HepG2 (cell line): ENCODE results near the gene LAG3. TPM values are rescaled to one million over a fixed set of nuclear protein-coding genes. Genes with fewer than 3 reads are reported as not detected.

ENCODE experiments used
- BCL3 ChIP-seq: sonication (generic); formaldehyde crosslinking; IDR thresholded peaks from 2 replicates; pipeline ENCODE4 v1.5.1; 2020; ENCODE audit warnings: mild to moderate bottlenecking, missing genetic modification reagents, moderate library complexity
- BCL6 ChIP-seq: IDR thresholded peaks from 2 replicates; pipeline ENCODE4 v1.6.1; 2016; ENCODE audit warnings: missing genetic modification reagents, missing compliant biosample characterization
- CENPT ChIP-seq: sonication (generic); formaldehyde crosslinking; IDR thresholded peaks from 2 replicates; pipeline ENCODE4 v1.8.0; 2022; ENCODE audit warnings: low read depth, mild to moderate bottlenecking, moderate library complexity, missing genetic modification reagents
- ERF ChIP-seq: IDR thresholded peaks from 2 replicates; pipeline ENCODE4 v1.6.1; 2018; ENCODE audit warnings: missing biosample characterization, missing genetic modification reagents
- FOXM1 ChIP-seq: sonication (generic); formaldehyde crosslinking; IDR thresholded peaks from 2 replicates; pipeline ENCODE4 v1.5.0; 2020; ENCODE audit warnings: missing genetic modification reagents
- GABPB1 ChIP-seq: IDR thresholded peaks from 2 replicates; pipeline ENCODE4 v1.6.1; 2016; ENCODE audit warnings: mild to moderate bottlenecking, missing genetic modification reagents, moderate library complexity, missing compliant biosample characterization
- HOXD1 ChIP-seq: sonication (generic); formaldehyde crosslinking; IDR thresholded peaks from 2 replicates; pipeline ENCODE4 v1.5.0; 2020; ENCODE audit warnings: missing genetic modification reagents
- IRF2 ChIP-seq: IDR thresholded peaks from 2 replicates; pipeline ENCODE4 v1.6.1; 2018; ENCODE audit warnings: missing genetic modification reagents, missing compliant biosample characterization
- IRX3 ChIP-seq: sonication (generic); formaldehyde crosslinking; IDR thresholded peaks from 2 replicates; pipeline ENCODE4 v1.8.1; 2023; ENCODE audit warnings: mild to moderate bottlenecking, low read depth, missing genetic modification reagents, borderline replicate concordance
- ISX ChIP-seq: sonication (generic); formaldehyde crosslinking; conservative IDR thresholded peaks from 2 replicates; pipeline ENCODE4 v1.5.0; 2020; ENCODE audit warnings: missing genetic modification reagents
- MED13 ChIP-seq: sonication (generic); formaldehyde crosslinking; IDR thresholded peaks from 2 replicates; pipeline ENCODE4 v1.5.0; 2020; ENCODE audit warnings: missing genetic modification reagents
- MTF1 ChIP-seq: sonication (generic); formaldehyde crosslinking; IDR thresholded peaks from 2 replicates; pipeline ENCODE4 v1.5.0; 2020; ENCODE audit warnings: missing genetic modification reagents
- PAX8 ChIP-seq: sonication (generic); formaldehyde crosslinking; IDR thresholded peaks from 2 replicates; pipeline ENCODE4 v1.8.0; 2022; ENCODE audit warnings: mild to moderate bottlenecking, missing genetic modification reagents, borderline replicate concordance
- RAD21 ChIP-seq: fragments of 450-650 bp; formaldehyde crosslinking; IDR thresholded peaks from 2 replicates; pipeline ENCODE4 v1.5.0; 2020; ENCODE audit warnings: mild to moderate bottlenecking
- SIN3A ChIP-seq: IDR thresholded peaks from 2 replicates; pipeline ENCODE4 v1.6.1; 2011; ENCODE audit warnings: low read depth, mild to moderate bottlenecking, control low read depth, low read length, borderline replicate concordance
- SKI ChIP-seq: fragments of 450-650 bp; IDR thresholded peaks from one replicate; pipeline ENCODE4 v1.6.1; 2018; ENCODE audit warnings: mild to moderate bottlenecking; ENCODE audit not compliant: partially characterized antibody
- TP53 ChIP-seq: sonication (generic); formaldehyde crosslinking; conservative IDR thresholded peaks from 2 replicates; pipeline ENCODE4 v1.4.0; 2020; ENCODE audit warnings: missing genetic modification reagents
- U2AF1 ChIP-seq: fragments of 200-400 bp; formaldehyde crosslinking; optimal IDR thresholded peaks from 2 replicates; pipeline ENCODE3; 2017; ENCODE audit warnings: mild to moderate bottlenecking, low read depth, low read length
- ZFP37 ChIP-seq: sonication (generic); formaldehyde crosslinking; IDR thresholded peaks from 2 replicates; pipeline ENCODE4 v1.4.0; 2020; ENCODE audit warnings: missing genetic modification reagents, borderline replicate concordance
- ZMYM3 ChIP-seq: sonication (generic); formaldehyde crosslinking; IDR thresholded peaks from 2 replicates; pipeline ENCODE4 v1.5.1; 2020; ENCODE audit warnings: mild to moderate bottlenecking, missing genetic modification reagents
- ZNF264 ChIP-seq: sonication (generic); formaldehyde crosslinking; IDR thresholded peaks from 2 replicates; pipeline ENCODE4 v1.4.0; 2020; ENCODE audit warnings: missing genetic modification reagents
- ZNF317 ChIP-seq: sonication (generic); formaldehyde crosslinking; IDR thresholded peaks from 2 replicates; pipeline ENCODE4 v1.5.0; 2020; ENCODE audit warnings: mild to moderate bottlenecking, missing genetic modification reagents
- ZNF367 ChIP-seq: sonication (generic); formaldehyde crosslinking; IDR thresholded peaks from 2 replicates; pipeline ENCODE4 v1.4.0; 2020; ENCODE audit warnings: missing genetic modification reagents, borderline replicate concordance
- ZNF703 ChIP-seq: sonication (generic); formaldehyde crosslinking; IDR thresholded peaks from 2 replicates; pipeline ENCODE4 v1.5.1; 2020; ENCODE audit warnings: missing genetic modification reagents, mild to moderate bottlenecking, moderate library complexity, borderline replicate concordance
- ZNF841 ChIP-seq: sonication (generic); formaldehyde crosslinking; IDR thresholded peaks from 2 replicates; pipeline ENCODE4 v1.8.1; 2023; ENCODE audit warnings: missing genetic modification reagents, borderline replicate concordance
- polyA plus RNA-seq, 8 experiments: library from polyadenylated mRNA; depleted of rRNA in 3 of 8; stranded (reverse) in 7 of 8; unstranded in 1 of 8; fragments of >200 nt; fragmentation: Illumina TruSeq in 4 of 8; extraction: Trizol in 4 of 8; gene quantifications; 2 replicates each; pipeline versions ENCODE4 v1.2.1 to v1.2.3, GENCODE V29; 2011 to 2016; ENCODE audit warnings: low read depth in 4 of 8, missing spikeins in 1 of 8, mixed read lengths in 1 of 8; ENCODE audit not compliant: insufficient read depth in 1 of 8
- total RNA-seq, 5 experiments: library from RNA; depleted of rRNA; stranded (reverse); fragments of >200 nt; fragmentation: Illumina TruSeq; extraction: Trizol; gene quantifications; 2 replicates each; pipeline ENCODE4 v1.2.3, GENCODE V29; 2016; ENCODE audit warnings: low read depth in 1 of 5
- TF ChIP-seq, protein P1 (sequence below): conservative IDR thresholded peaks from 2 replicates; pipeline ENCODE4 v1.6.1; 2018; ENCODE audit warnings: missing genetic modification reagents
- TF ChIP-seq, protein P2 (sequence below): sonication (generic); formaldehyde crosslinking; IDR thresholded peaks from 2 replicates; pipeline ENCODE4 v1.4.0; 2020; ENCODE audit warnings: mild to moderate bottlenecking, missing genetic modification reagents, borderline replicate concordance

The LAG3 gene
- total and polyA plus RNA-seq, 2 of the 13 experiments (the other 11 are each of a cell fraction or from before 2014, with no cell fraction given) = 0.11 to 0.26 TPM

DNA sequence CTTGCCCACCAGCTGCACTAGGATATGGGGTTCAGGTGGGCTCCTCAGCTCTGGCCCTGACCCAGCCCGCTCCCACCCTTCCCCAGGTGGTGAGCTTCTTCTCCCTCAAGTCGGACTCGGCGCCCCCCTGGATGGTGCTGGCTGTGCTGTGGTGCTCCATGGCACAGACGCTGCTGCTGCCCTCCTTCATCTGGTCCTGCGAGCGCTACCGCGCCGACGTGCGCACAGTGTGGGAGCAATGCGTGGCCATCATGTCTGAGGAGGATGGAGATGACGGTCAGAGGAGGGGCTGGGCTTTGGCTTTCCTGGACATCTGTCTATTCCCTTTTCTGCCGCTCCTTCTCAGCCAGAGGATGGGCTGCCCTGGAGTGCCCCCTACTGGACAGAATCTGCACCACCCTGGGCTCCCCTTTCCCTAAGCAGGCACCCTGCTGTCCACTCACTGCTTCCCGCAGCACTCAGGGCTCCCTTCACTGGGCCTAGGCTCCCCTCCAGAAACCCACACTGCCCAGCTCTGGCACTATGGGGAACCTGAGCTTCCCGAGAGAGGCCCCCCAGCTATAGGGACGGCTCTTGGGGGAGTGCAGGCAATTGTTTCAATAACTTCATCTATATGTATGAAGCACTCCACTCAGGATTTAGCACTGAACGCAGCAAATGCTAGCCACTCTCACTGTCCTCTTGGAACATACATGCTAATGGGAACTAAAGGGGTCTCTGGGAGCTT is 53.2 kb downstream of the LAG3 start (continued):
- TF ChIP-seq IRF2 (0 out of 2 replicates have a peak, but pooled peaks have one; percentile 34), BCL6 (CRISPR knock-in tag) (no peak), FOXM1 (CRISPR knock-in tag) (no peak), ZNF317 (no peak), PAX8 (CRISPR knock-in tag) (no peak), ZNF264 (CRISPR knock-in tag) (no peak), SIN3A (no peak), ERF (CRISPR knock-in tag) (0 out of 2 replicates have a peak, but pooled peaks have one; percentile 24), SKI (no peak), U2AF1 (no peak), MTF1 (no peak), TP53 (no peak), CENPT (CRISPR knock-in tag) (no peak), BCL3 (CRISPR knock-in tag) (no peak), MED13 (no peak), IRX3 (no peak), ZMYM3 (CRISPR knock-in tag) (no peak), ZNF841 (CRISPR knock-in tag) (no peak), ZNF367 (CRISPR knock-in tag) (no peak), HOXD1 (no peak), GABPB1 (CRISPR knock-in tag) (no peak; the same call in 1 of the 2 replicates), ZNF703 (CRISPR knock-in tag) (no peak), ISX (CRISPR knock-in tag) (no peak), ZFP37 (no peak), RAD21 (peak; percentile 85)
- TF ChIP-seq, protein P1, sequence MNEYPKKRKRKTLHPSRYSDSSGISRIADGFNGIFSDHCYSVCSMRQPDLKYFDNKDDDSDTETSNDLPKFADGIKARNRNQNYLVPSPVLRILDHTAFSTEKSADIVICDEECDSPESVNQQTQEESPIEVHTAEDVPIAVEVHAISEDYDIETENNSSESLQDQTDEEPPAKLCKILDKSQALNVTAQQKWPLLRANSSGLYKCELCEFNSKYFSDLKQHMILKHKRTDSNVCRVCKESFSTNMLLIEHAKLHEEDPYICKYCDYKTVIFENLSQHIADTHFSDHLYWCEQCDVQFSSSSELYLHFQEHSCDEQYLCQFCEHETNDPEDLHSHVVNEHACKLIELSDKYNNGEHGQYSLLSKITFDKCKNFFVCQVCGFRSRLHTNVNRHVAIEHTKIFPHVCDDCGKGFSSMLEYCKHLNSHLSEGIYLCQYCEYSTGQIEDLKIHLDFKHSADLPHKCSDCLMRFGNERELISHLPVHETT (CRISPR knock-in tag) = no peak
- TF ChIP-seq, protein P2, sequence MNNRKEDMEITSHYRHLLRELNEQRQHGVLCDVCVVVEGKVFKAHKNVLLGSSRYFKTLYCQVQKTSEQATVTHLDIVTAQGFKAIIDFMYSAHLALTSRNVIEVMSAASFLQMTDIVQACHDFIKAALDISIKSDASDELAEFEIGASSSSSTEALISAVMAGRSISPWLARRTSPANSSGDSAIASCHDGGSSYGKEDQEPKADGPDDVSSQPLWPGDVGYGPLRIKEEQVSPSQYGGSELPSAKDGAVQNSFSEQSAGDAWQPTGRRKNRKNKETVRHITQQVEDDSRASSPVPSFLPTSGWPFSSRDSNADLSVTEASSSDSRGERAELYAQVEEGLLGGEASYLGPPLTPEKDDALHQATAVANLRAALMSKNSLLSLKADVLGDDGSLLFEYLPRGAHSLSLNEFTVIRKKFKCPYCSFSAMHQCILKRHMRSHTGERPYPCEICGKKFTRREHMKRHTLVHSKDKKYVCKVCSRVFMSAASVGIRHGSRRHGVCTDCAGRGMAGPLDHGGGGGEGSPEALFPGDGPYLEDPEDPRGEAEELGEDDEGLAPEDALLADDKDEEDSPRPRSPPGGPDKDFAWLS = no peak
